HG02763 (cell line): ENCODE measurements around the gene POLR3E.

Experiments used
- ATAC-seq: cut with Tn5 transposase; IDR thresholded peaks from one replicate; pipeline ENCODE4 v1.9.1; 2021; ENCODE audit warnings: mild to moderate bottlenecking, moderate library complexity; ENCODE audit not compliant: unreplicated experiment

Gene POLR3E

GRCh38 chr16:22297114-22297870 is at the start of gene POLR3E:
TSS of gene POLR3E (plus strand) at chr16:22297409. CDS start at chr16:22302969, 5,560 bp downstream.
- peak; percentile 84 for ATAC-seq

GRCh38 chr16:22250522-22250921 is 46.7 kb upstream of the POLR3E start:
- no peak for ATAC-seq

- no peak for ATAC-seq
Observed at GRCh38 chr16:22252317-22252716, 44.9 kb upstream of the POLR3E start.

GRCh38 chr16:22253272-22253671 is 43.9 kb upstream of the POLR3E start:
- ATAC-seq, result no peak

GRCh38 chr16:22255335-22255734 is 41.9 kb upstream of the POLR3E start:
- ATAC-seq, result no peak

GRCh38 chr16:22257440-22257839 is 39.8 kb upstream of the POLR3E start:
- ATAC-seq, result no peak

- ATAC-seq, result no peak
Observed at GRCh38 chr16:22260490-22260889, 36.7 kb upstream of the POLR3E start.

GRCh38 chr16:22262460-22262859 is 34.7 kb upstream of the POLR3E start:
- no peak for ATAC-seq

- ATAC-seq, result no peak
Observed at GRCh38 chr16:22264786-22265185, 32.4 kb upstream of the POLR3E start.

GRCh38 chr16:22265351-22265750 is 31.9 kb upstream of the POLR3E start:
- ATAC-seq, result no peak

- ATAC-seq, result no peak
Observed at GRCh38 chr16:22266546-22266945, 30.7 kb upstream of the POLR3E start.

- no peak for ATAC-seq
Observed at GRCh38 chr16:22267764-22268163, 29.4 kb upstream of the POLR3E start.

- no peak for ATAC-seq
Observed at GRCh38 chr16:22270525-22270924, 26.7 kb upstream of the POLR3E start.

GRCh38 chr16:22272870-22273650 is 24.1 kb upstream of the POLR3E start:
- no peak for ATAC-seq

- ATAC-seq, result no peak
Observed at GRCh38 chr16:22274916-22275315, 22.3 kb upstream of the POLR3E start.

- ATAC-seq, result no peak
Observed at GRCh38 chr16:22278441-22279230, 18.6 kb upstream of the POLR3E start.

GRCh38 chr16:22282254-22282892 is 14.8 kb upstream of the POLR3E start:
- no peak for ATAC-seq

GRCh38 chr16:22284637-22285036 is 12.6 kb upstream of the POLR3E start:
- ATAC-seq, result no peak

- no peak for ATAC-seq
Observed at GRCh38 chr16:22285080-22285479, 12.1 kb upstream of the POLR3E start.

GRCh38 chr16:22291020-22291419 is 6.2 kb upstream of the POLR3E start:
- no peak for ATAC-seq

GRCh38 chr16:22291860-22292318 is 5.3 kb upstream of the POLR3E start:
- no peak for ATAC-seq
